Measurements from ENCODE around the gene FMN2. TPM values are rescaled to one million over a fixed set of nuclear protein-coding genes. Genes with fewer than 3 reads are reported as not detected.

Gene FMN2
- total and polyA plus RNA-seq, 3 experiments from 2014 or later = not detected

- H3K36me3 Mint-ChIP-seq = no peaks in the 10 kb centered on the region
- no peaks in the 10 kb centered on the region for H3K4me1 Mint-ChIP-seq
- ChIA-PET POLR2A (no interaction called here), CTCF (no interaction called here)
- H3K4me3 Mint-ChIP-seq = no peak overlapping the region
- no peaks in the 10 kb centered on the region for H3K36me3 ChIP-seq (ENCODE audit: insufficient read depth, low read length)
- H3K27ac Mint-ChIP-seq = no peak overlapping the region
- no peak overlapping the region for H3K27ac ChIP-seq (ENCODE audit: low read depth, low read length)
- no peaks in the 10 kb centered on the region for H3K9me3 ChIP-seq (ENCODE audit: low read length)
- H3K27me3 Mint-ChIP-seq = peaks cover 0 to 3% of the 10 kb centered on the region in 2 donors
- no peak overlapping the region for H3K4me3 ChIP-seq (ENCODE audit: low read length)
- DNase-seq = no peak
- peaks cover 0 to 4% (median 0%) of the 10 kb centered on the region in 5 donors for H3K9me3 Mint-ChIP-seq
- no peaks in the 10 kb centered on the region for H3K4me1 ChIP-seq (ENCODE audit: insufficient read depth, low read length)
- no peaks in the 10 kb centered on the region for H3K27me3 ChIP-seq (ENCODE audit: insufficient read depth, low read length, poor library complexity, severe bottlenecking)
Observed at GRCh38 chr1:240151136-240151735, 59.6 kb downstream of the FMN2 start.

DNA sequence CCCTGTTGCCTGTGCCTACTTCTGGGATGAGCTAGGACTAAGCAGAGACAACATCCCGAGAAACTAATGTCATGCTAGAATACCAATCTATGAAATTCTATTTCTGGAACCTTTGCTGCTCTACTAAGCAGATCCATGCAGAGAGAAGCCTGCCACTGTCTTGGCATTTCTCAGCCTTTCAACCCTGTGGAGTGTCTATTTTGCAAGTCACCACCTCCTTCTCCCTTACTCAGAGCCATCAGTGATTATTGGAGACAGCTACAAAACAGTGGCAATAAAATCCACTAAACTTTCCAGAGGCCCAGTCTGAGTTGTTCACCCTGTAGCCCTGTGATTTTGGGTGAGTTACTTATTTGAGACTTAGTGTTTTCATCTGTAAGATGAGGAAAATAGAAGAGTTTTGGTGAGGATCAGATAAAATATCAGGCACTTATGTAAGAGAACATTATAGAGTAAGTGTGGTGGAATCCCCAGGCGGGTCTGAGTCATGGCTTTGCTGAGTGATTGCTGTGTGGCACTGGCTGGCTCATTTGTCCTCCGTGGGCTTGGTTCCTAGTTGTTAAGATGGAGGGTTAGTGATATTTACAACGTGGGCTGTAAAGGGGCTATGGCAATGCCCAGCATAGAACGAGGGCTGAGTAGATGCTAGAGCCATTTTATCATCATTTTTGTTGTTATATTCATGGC is 61.1 kb downstream of the FMN2 start:
- H3K9me3 Mint-ChIP-seq = peaks cover 0 to 4% (median 0%) of the 10 kb centered on the region in 5 donors
- H3K4me1 Mint-ChIP-seq = no peaks in the 10 kb centered on the region
- POLR2A ChIA-PET = no interaction called here
- Histone ChIP-seq H3K9me3 (ENCODE audit: low read length) (no peaks in the 10 kb centered on the region), H3K36me3 (ENCODE audit: insufficient read depth, low read length) (no peaks in the 10 kb centered on the region), H3K4me3 (ENCODE audit: low read length) (no peak overlapping the region), H3K27ac (ENCODE audit: low read depth, low read length) (no peak overlapping the region), H3K27me3 (ENCODE audit: insufficient read depth, low read length, poor library complexity, severe bottlenecking) (no peaks in the 10 kb centered on the region), H3K4me1 (ENCODE audit: insufficient read depth, low read length) (no peaks in the 10 kb centered on the region)
- H3K27ac Mint-ChIP-seq = no peak overlapping the region
- peaks cover 0 to 3% of the 10 kb centered on the region in 2 donors for H3K27me3 Mint-ChIP-seq
- no peak for DNase-seq
- no peaks in the 10 kb centered on the region for H3K36me3 Mint-ChIP-seq
- CTCF ChIA-PET = no interaction called here
- H3K4me3 Mint-ChIP-seq = no peak overlapping the region

DNA sequence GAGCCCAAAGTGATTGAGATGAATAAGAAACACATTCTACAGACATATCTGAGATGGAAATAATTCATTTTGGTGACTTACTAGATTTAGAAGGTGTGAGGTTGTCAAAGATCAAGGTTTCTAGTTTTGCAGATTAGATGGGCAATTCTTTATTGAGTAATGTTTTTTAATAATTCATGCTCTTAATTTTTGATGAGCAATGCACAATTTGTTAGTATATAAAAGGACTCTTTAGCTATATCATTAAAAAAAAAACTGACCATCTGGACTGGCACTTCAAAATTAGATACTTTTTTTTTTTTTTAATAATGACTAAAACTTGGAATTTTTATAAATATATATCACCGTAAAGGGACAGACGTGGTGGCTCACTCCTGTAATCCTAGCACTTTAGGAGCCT is 63.9 kb downstream of the FMN2 start:
- Mint-ChIP-seq H3K36me3 (no peaks in the 10 kb centered on the region), H3K27ac (no peak overlapping the region), H3K4me1 (no peaks in the 10 kb centered on the region), H3K27me3 (peaks cover 0 to 3% of the 10 kb centered on the region in 2 donors), H3K4me3 (peak overlapping the region in 1 of 7 donors; percentile 43), H3K9me3 (peaks cover 2 to 10% (median 2%) of the 10 kb centered on the region in 5 donors)
- Histone ChIP-seq H3K27me3 (ENCODE audit: insufficient read depth, low read length, poor library complexity, severe bottlenecking) (no peaks in the 10 kb centered on the region), H3K4me3 (ENCODE audit: low read length) (no peak overlapping the region), H3K4me1 (ENCODE audit: insufficient read depth, low read length) (no peaks in the 10 kb centered on the region), H3K36me3 (ENCODE audit: insufficient read depth, low read length) (no peaks in the 10 kb centered on the region), H3K9me3 (ENCODE audit: low read length) (no peaks in the 10 kb centered on the region), H3K27ac (ENCODE audit: low read depth, low read length) (no peak overlapping the region)
- ChIA-PET CTCF (no interaction called here), POLR2A (no interaction called here)
- DNase-seq = no peak

DNA sequence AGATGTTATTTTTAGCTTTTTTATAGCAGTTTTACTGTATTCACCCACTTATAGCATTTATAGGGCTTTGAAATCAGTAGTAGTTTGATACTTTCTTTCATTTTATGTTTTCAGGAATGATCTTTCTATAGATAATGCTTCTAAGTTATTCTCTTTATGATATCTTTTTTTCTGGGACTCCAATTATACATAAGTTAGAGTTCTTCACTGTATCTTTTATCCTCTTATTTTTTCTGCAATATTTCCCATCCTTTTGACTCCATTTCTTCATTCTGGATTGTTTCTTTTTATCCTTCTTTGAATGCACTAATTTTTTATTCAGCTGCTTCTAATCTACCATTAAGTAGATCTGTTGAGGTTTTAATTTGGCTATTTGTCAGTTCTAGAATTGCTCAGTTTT is 73.1 kb downstream of the FMN2 start:
- POLR2A ChIA-PET = no interaction called here
- DNase-seq = no peak
- no peaks in the 10 kb centered on the region for H3K27me3 Mint-ChIP-seq
- no peak overlapping the region for H3K27ac Mint-ChIP-seq
- no peaks in the 10 kb centered on the region for H3K4me1 Mint-ChIP-seq
- H3K27me3 ChIP-seq (ENCODE audit: insufficient read depth, low read length, poor library complexity, severe bottlenecking) = no peaks in the 10 kb centered on the region
- no peaks in the 10 kb centered on the region for H3K4me1 ChIP-seq (ENCODE audit: insufficient read depth, low read length)
- H3K4me3 ChIP-seq (ENCODE audit: low read length) = no peak overlapping the region
- H3K36me3 Mint-ChIP-seq = no peaks in the 10 kb centered on the region
- CTCF ChIA-PET = no interaction called here
- H3K4me3 Mint-ChIP-seq = no peak overlapping the region
- H3K9me3 ChIP-seq (ENCODE audit: low read length) = no peaks in the 10 kb centered on the region
- peaks cover 5 to 14% (median 12%) of the 10 kb centered on the region in 5 donors for H3K9me3 Mint-ChIP-seq
- no peaks in the 10 kb centered on the region for H3K36me3 ChIP-seq (ENCODE audit: insufficient read depth, low read length)
- H3K27ac ChIP-seq (ENCODE audit: low read depth, low read length) = no peak overlapping the region

GRCh38 chr1:240169188-240169587 is 77.5 kb downstream of the FMN2 start:
- POLR2A ChIA-PET = no interaction called here
- H3K9me3 Mint-ChIP-seq = peaks cover 2 to 12% (median 8%) of the 10 kb centered on the region in 5 donors
- H3K27me3 ChIP-seq (ENCODE audit: insufficient read depth, low read length, poor library complexity, severe bottlenecking) = no peaks in the 10 kb centered on the region
- H3K36me3 Mint-ChIP-seq = no peaks in the 10 kb centered on the region
- no peaks in the 10 kb centered on the region for H3K4me1 Mint-ChIP-seq
- CTCF ChIA-PET = no interaction called here
- H3K4me3 ChIP-seq (ENCODE audit: low read length) = no peak overlapping the region
- no peak overlapping the region for H3K4me3 Mint-ChIP-seq
- no peaks in the 10 kb centered on the region for H3K4me1 ChIP-seq (ENCODE audit: insufficient read depth, low read length)
- H3K9me3 ChIP-seq (ENCODE audit: low read length) = no peaks in the 10 kb centered on the region
- no peaks in the 10 kb centered on the region for H3K36me3 ChIP-seq (ENCODE audit: insufficient read depth, low read length)
- no peak for DNase-seq
- no peak overlapping the region for H3K27ac Mint-ChIP-seq
- no peaks in the 10 kb centered on the region for H3K27me3 Mint-ChIP-seq
- no peak overlapping the region for H3K27ac ChIP-seq (ENCODE audit: low read depth, low read length)

- Mint-ChIP-seq H3K9me3 (peaks cover 0 to 4% (median 3%) of the 10 kb centered on the region in 5 donors), H3K27ac (no peak overlapping the region), H3K4me3 (no peak overlapping the region), H3K36me3 (no peaks in the 10 kb centered on the region), H3K27me3 (no peaks in the 10 kb centered on the region), H3K4me1 (no peaks in the 10 kb centered on the region)
- H3K4me3 ChIP-seq (ENCODE audit: low read length) = no peak overlapping the region
- no peaks in the 10 kb centered on the region for H3K4me1 ChIP-seq (ENCODE audit: insufficient read depth, low read length)
- DNase-seq = no peak
- H3K36me3 ChIP-seq (ENCODE audit: insufficient read depth, low read length) = no peaks in the 10 kb centered on the region
- H3K27me3 ChIP-seq (ENCODE audit: insufficient read depth, low read length, poor library complexity, severe bottlenecking) = no peaks in the 10 kb centered on the region
- CTCF ChIA-PET = no interaction called here
- POLR2A ChIA-PET = no interaction called here
- no peak overlapping the region for H3K27ac ChIP-seq (ENCODE audit: low read depth, low read length)
- H3K9me3 ChIP-seq (ENCODE audit: low read length) = no peaks in the 10 kb centered on the region
Observed at GRCh38 chr1:240170266-240170665, 78.6 kb downstream of the FMN2 start.

DNA sequence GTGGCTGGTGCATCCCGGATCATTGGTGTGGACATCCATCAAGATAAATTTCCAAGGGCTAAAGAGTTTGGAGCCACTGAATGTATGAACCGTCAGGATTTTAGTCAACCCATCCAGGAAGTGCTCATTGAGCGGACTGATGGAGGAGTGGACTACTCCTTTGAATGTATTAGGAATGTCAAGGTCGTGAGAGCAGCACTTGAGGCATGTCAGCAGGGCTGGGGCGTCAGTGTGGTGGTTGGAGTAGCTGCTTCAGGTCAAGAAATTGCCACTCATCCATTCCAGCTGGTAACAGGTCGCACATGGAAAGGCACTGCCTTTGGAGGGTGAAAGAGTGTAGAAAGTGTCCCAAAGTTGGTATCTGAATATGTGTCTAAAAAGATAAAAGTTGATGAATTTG is 79.1 kb downstream of the FMN2 start:
- H3K27me3 Mint-ChIP-seq = no peaks in the 10 kb centered on the region
- POLR2A ChIA-PET = no interaction called here
- CTCF ChIA-PET = no interaction called here

GRCh38 chr1:240171907-240172306 is 80.2 kb downstream of the FMN2 start:
- no peak overlapping the region for H3K27ac Mint-ChIP-seq
- peaks cover 0 to 3% (median 0%) of the 10 kb centered on the region in 5 donors for H3K9me3 Mint-ChIP-seq
- no peaks in the 10 kb centered on the region for H3K9me3 ChIP-seq (ENCODE audit: low read length)
- no peaks in the 10 kb centered on the region for H3K4me1 ChIP-seq (ENCODE audit: insufficient read depth, low read length)
- no peaks in the 10 kb centered on the region for H3K27me3 ChIP-seq (ENCODE audit: insufficient read depth, low read length, poor library complexity, severe bottlenecking)
- ChIA-PET CTCF (no interaction called here), POLR2A (no interaction called here)
- DNase-seq = no peak
- no peak overlapping the region for H3K27ac ChIP-seq (ENCODE audit: low read depth, low read length)
- no peaks in the 10 kb centered on the region for H3K36me3 ChIP-seq (ENCODE audit: insufficient read depth, low read length)
- H3K4me1 Mint-ChIP-seq = no peaks in the 10 kb centered on the region
- no peak overlapping the region for H3K4me3 ChIP-seq (ENCODE audit: low read length)
- H3K4me3 Mint-ChIP-seq = no peak overlapping the region
- no peaks in the 10 kb centered on the region for H3K27me3 Mint-ChIP-seq
- no peaks in the 10 kb centered on the region for H3K36me3 Mint-ChIP-seq

More for the DNA sequence above, 79.1 kb downstream of the FMN2 start:
- Histone ChIP-seq H3K27me3 (ENCODE audit: insufficient read depth, low read length, poor library complexity, severe bottlenecking) (no peaks in the 10 kb centered on the region), H3K27ac (ENCODE audit: low read depth, low read length) (no peak overlapping the region), H3K4me1 (ENCODE audit: insufficient read depth, low read length) (no peaks in the 10 kb centered on the region), H3K4me3 (ENCODE audit: low read length) (no peak overlapping the region), H3K36me3 (ENCODE audit: insufficient read depth, low read length) (no peaks in the 10 kb centered on the region), H3K9me3 (ENCODE audit: low read length) (no peaks in the 10 kb centered on the region)
- no peak for DNase-seq
- Mint-ChIP-seq H3K27ac (no peak overlapping the region), H3K4me1 (no peaks in the 10 kb centered on the region), H3K9me3 (peaks cover 0 to 3% (median under 1%) of the 10 kb centered on the region in 5 donors), H3K4me3 (no peak overlapping the region), H3K36me3 (no peaks in the 10 kb centered on the region)

Measured in CD8-positive, alpha-beta memory T cell (primary cell).